Endothelial cell of umbilical vein (primary cell): Measurements from ENCODE around the gene MEGF11. TPM values are rescaled to one million over a fixed set of nuclear protein-coding genes. Genes with fewer than 3 reads are reported as not detected.

ENCODE experiments used
- BruUV-seq: library from RNA; stranded (reverse); fragments of 400-500 nt; replicated peaks from 2 replicates; lab custom pipeline; 2021; lab: Mats Ljungman, UMichigan
- CTCF ChIA-PET: fragments of 300-600, 350-600 bp; sonication (Branson Sonifier 250); formaldehyde crosslinking; loops from one replicate; lab custom pipeline; 2021; ENCODE audit warnings: antibody characterized with exemption, inconsistent platforms; lab: Charles Lee
- POLR2A ChIA-PET: fragments of 300-600, 350-600 bp; sonication (Branson Sonifier 250); formaldehyde crosslinking; loops from one replicate; lab custom pipeline; 2021; ENCODE audit warnings: antibody characterized with exemption, inconsistent platforms; lab: Charles Lee
- DNase-seq: peaks from one replicate; pipeline ENCODE4 v3.0.0-alpha.2; 2011; ENCODE audit warnings: low read depth, low spot score
- FAIRE-seq: peaks from 2 replicates; lab custom pipeline; 2011; peaks lifted over from hg19 to GRCh38; lab: Jason Lieb, UNC
- H2AFZ ChIP-seq: 2 replicates; pipeline ENCODE4 v1.6.0; 2012; ENCODE audit warnings: low read depth, low read length, control low read depth, inconsistent platforms
- H3K27ac ChIP-seq: 2 replicates; pipeline ENCODE4 v1.5.1; 2011; ENCODE audit warnings: low read depth, mild to moderate bottlenecking, control low read depth, low read length, moderate library complexity; ENCODE audit not compliant: insufficient read depth
- H3K27me3 ChIP-seq, 2 experiments: 2 replicates each; pipeline versions ENCODE4 v1.6.0 to v1.6.1; 2011; ENCODE audit warnings: low read length in 2 of 2, mixed read lengths in 1 of 2; ENCODE audit not compliant: control insufficient read depth in 2 of 2, insufficient read depth in 2 of 2
- H3K36me3 ChIP-seq, 2 experiments: 2 replicates in 1 of 2; 3 replicates in 1 of 2; pipeline ENCODE4 v1.5.1; 2011; ENCODE audit warnings: low read length in 2 of 2, mild to moderate bottlenecking in 1 of 2, moderate library complexity in 1 of 2; ENCODE audit not compliant: control insufficient read depth in 2 of 2, insufficient read depth in 2 of 2; ENCODE audit errors: extremely low read depth in 1 of 2
- H3K4me1 ChIP-seq: 3 replicates; pipeline ENCODE4 v1.5.1; 2011; ENCODE audit warnings: mild to moderate bottlenecking, low read length; ENCODE audit not compliant: control insufficient read depth, insufficient read depth; ENCODE audit errors: extremely low read depth
- H3K4me2 ChIP-seq: 2 replicates; pipeline ENCODE4 v1.6.1; 2011; ENCODE audit warnings: low read length, control low read depth, mixed read lengths; ENCODE audit not compliant: insufficient read depth
- H3K4me3 ChIP-seq, 3 experiments: fragments of 200-600 bp in 1 of 3; sonication (generic), shearing (Covaris generic) in 1 of 3; replicated peaks in 1 of 3; 2 replicates each; pipeline ENCODE4 v1.5.1; 2011 to 2016; ENCODE audit warnings: control low read depth in 3 of 3, low read length in 3 of 3, mild to moderate bottlenecking in 2 of 3, inconsistent platforms in 1 of 3, low read depth in 1 of 3, moderate library complexity in 1 of 3; ENCODE audit not compliant: insufficient read depth in 1 of 3
- H3K79me2 ChIP-seq: 2 replicates; pipeline ENCODE4 v1.6.0; 2012; ENCODE audit warnings: low read length, inconsistent platforms; ENCODE audit not compliant: control insufficient read depth, insufficient read depth
- H3K9ac ChIP-seq: replicated peaks from 2 replicates; pipeline ENCODE3; 2011; ENCODE audit warnings: low read length, control low read depth; ENCODE audit not compliant: insufficient read depth; ENCODE audit errors: extremely low read depth
- H3K9me1 ChIP-seq: replicated peaks from 3 replicates; pipeline ENCODE4 v1.6.0; 2011; ENCODE audit warnings: mild to moderate bottlenecking, low read length; ENCODE audit not compliant: control insufficient read depth, insufficient read depth; ENCODE audit errors: extremely low read depth
- H3K9me3 ChIP-seq: replicated peaks from 2 replicates; pipeline ENCODE4 v1.5.1; 2012; ENCODE audit warnings: low read length, inconsistent platforms; ENCODE audit not compliant: control insufficient read depth, insufficient read depth
- H4K20me1 ChIP-seq: replicated peaks from 2 replicates; pipeline ENCODE3; 2011; ENCODE audit warnings: mild to moderate bottlenecking, low read length; ENCODE audit not compliant: control insufficient read depth, insufficient read depth; ENCODE audit errors: extremely low read depth
- EZH2 ChIP-seq: IDR thresholded peaks from 2 replicates; pipeline ENCODE4 v1.6.1; 2012; ENCODE audit warnings: borderline replicate concordance, low read depth, mild to moderate bottlenecking, moderate library complexity, low read length, inconsistent platforms; ENCODE audit not compliant: severe bottlenecking
- FOS ChIP-seq: IDR thresholded peaks from 2 replicates; pipeline ENCODE4 v1.6.1; 2011; ENCODE audit warnings: mild to moderate bottlenecking, low read length, moderate library complexity, borderline replicate concordance; ENCODE audit not compliant: insufficient read depth
- GATA2 ChIP-seq: IDR thresholded peaks from 2 replicates; pipeline ENCODE4 v1.7.0; 2011; ENCODE audit warnings: low read depth, mild to moderate bottlenecking, moderate library complexity, mixed read lengths, low read length; ENCODE audit not compliant: insufficient read length, insufficient read depth
- JUN ChIP-seq: IDR thresholded peaks from 2 replicates; pipeline ENCODE4 v1.6.1; 2011; ENCODE audit warnings: borderline replicate concordance, low read depth; ENCODE audit not compliant: insufficient read length, insufficient read depth
- MAX ChIP-seq: IDR thresholded peaks from 2 replicates; pipeline ENCODE4 v1.6.1; 2011; ENCODE audit not compliant: insufficient read depth, insufficient read length
- MYC ChIP-seq: IDR thresholded peaks from one replicate; pipeline ENCODE4 v1.6.1; 2011; ENCODE audit warnings: mild to moderate bottlenecking, low read depth, low read length
- POLR2A ChIP-seq: IDR thresholded peaks from 2 replicates; pipeline ENCODE4 v1.6.1; 2012; ENCODE audit warnings: low read depth, mild to moderate bottlenecking, control low read depth, low read length
- POLR2AphosphoS5 ChIP-seq: IDR thresholded peaks from 2 replicates; pipeline ENCODE4 v1.6.1; 2012; ENCODE audit warnings: low read depth, mild to moderate bottlenecking, control low read depth, low read length, moderate library complexity; ENCODE audit not compliant: insufficient read depth
- dilution Hi-C: fragments of 300-500 bp; cut with MboI; formaldehyde crosslinking; loops from one replicate; pipeline ENCODE4 v1.15.0; 2019; ENCODE audit warnings: low sequenced_read_pairs; ENCODE audit not compliant: extremely low pct_ligation_motif_present
- intact Hi-C: fragments of 100-400 bp; cut with micrococcal nuclease; formaldehyde crosslinking; loops from one replicate; pipeline ENCODE4 v1.10.0; 2022
- polyA plus RNA-seq, 4 experiments: library from polyadenylated mRNA; depleted of rRNA in 3 of 4; stranded (reverse) in 3 of 4; unstranded in 1 of 4; fragments of >200 nt; gene quantifications; 2 replicates each; pipeline versions ENCODE4 v1.2.1 to v1.2.3, GENCODE V29; 2011 to 2012; ENCODE audit warnings: missing spikeins in 1 of 4
- total RNA-seq: library from RNA; stranded (reverse); gene quantifications from 2 replicates; pipeline ENCODE4 v1.2.3, GENCODE V29; 2021
- TF ChIP-seq, protein P1 (sequence below), 2 donors: IDR thresholded peaks; 1 replicate in 1 of 2; 2 replicates in 1 of 2; pipeline ENCODE4 v1.5.1; 2011; ENCODE audit warnings: low read length in 2 of 2, mild to moderate bottlenecking in 2 of 2, moderate library complexity in 2 of 2, control low read depth in 1 of 2, inconsistent platforms in 1 of 2, low read depth in 1 of 2; ENCODE audit not compliant: insufficient read depth in 1 of 2; ENCODE audit errors: extremely low read depth in 1 of 2

The MEGF11 gene
- total and polyA plus RNA-seq, 2 donors (not counting 3 experiments of a cell fraction or from before 2014, with no cell fraction given): not detected

DNA sequence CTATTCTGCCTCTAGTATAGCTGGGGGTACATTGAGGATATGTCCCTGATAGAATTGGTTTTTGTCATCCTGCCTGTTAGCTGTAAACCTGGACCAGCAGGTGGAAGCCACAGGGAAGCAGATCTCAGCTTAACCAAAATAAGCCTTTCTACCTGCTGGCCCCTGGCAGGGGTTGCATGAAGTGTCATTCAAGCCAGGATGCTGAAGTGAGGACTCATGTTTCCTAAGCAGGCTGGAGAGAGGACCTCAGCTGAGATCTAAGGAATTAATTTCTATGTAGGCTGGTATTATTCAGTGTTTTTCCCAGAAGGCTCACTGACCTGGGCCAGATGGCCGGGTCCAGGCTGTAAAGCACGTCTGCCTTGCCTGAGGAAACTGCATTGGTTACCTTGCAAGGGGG lies 128.9 kb downstream of the MEGF11 start:
- intact Hi-C loops: no loop called here
- CTCF ChIA-PET: no interaction called here
- H3K9me1 ChIP-seq: no peaks in the 10 kb centered on the region

DNA sequence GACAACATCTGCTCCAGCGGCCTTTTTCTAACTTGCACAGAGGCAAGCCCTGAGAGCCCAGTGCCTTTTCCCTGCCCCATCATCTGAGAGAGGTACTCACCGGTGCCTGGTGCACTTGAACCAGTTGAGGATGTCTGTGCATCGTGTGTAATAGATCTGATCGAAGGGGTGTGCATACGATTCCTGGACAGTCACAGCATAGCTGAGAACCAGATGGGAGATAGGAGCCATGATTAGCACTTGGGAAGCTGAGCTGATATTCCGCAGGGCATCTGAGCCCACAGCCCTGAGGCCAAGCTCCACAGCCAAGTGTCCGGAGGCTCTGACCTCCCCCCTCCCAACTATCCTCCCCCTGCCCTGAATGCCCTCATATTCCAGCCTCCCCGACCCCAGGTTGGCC lies 129.8 kb downstream of the MEGF11 start:
- Histone ChIP-seq H3K79me2 (no peaks in the 10 kb centered on the region), H4K20me1 (no peaks in the 10 kb centered on the region), H3K9me3 (no peaks in the 10 kb centered on the region), H3K9me1 (no peaks in the 10 kb centered on the region), H3K4me2 (no peak overlapping the region), H3K27ac (no peak overlapping the region), H3K36me3 (no peaks in the 10 kb centered on the region), H3K9ac (no peak overlapping the region), H2AFZ (no peak overlapping the region), H3K27me3 (peaks cover 7 to 12% of the 10 kb centered on the region in 2 experiments), H3K4me3 (no peak overlapping the region), H3K4me1 (no peaks in the 10 kb centered on the region)
- no peak for TF ChIP-seq POLR2A
- TF ChIP-seq POLR2AphosphoS5: no peak
- TF ChIP-seq GATA2: no peak
- TF ChIP-seq, protein P1, sequence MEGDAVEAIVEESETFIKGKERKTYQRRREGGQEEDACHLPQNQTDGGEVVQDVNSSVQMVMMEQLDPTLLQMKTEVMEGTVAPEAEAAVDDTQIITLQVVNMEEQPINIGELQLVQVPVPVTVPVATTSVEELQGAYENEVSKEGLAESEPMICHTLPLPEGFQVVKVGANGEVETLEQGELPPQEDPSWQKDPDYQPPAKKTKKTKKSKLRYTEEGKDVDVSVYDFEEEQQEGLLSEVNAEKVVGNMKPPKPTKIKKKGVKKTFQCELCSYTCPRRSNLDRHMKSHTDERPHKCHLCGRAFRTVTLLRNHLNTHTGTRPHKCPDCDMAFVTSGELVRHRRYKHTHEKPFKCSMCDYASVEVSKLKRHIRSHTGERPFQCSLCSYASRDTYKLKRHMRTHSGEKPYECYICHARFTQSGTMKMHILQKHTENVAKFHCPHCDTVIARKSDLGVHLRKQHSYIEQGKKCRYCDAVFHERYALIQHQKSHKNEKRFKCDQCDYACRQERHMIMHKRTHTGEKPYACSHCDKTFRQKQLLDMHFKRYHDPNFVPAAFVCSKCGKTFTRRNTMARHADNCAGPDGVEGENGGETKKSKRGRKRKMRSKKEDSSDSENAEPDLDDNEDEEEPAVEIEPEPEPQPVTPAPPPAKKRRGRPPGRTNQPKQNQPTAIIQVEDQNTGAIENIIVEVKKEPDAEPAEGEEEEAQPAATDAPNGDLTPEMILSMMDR (IDR thresholded peaks at IDR 0.05; ENCODE audit: extremely low read depth in 1 of 2, insufficient read depth in 1 of 2, low read depth in 1 of 2, low read length in 2 of 2): no peak
- TF ChIP-seq MAX: no peak
- TF ChIP-seq MYC: no peak
- no peak for TF ChIP-seq JUN
- no peak for TF ChIP-seq FOS
- no peak for TF ChIP-seq EZH2
- intact Hi-C loops (no loop called here), dilution Hi-C loops (no loop called here)
- ChIA-PET CTCF (no interaction called here), POLR2A (no interaction called here)
- BruUV-seq: no TSS peak
- DNase-seq (no peak), FAIRE-seq (no peak)

More for the DNA sequence above, 128.9 kb downstream of the MEGF11 start:
- no peak for DNase-seq
- Histone ChIP-seq H3K79me2 (no peaks in the 10 kb centered on the region), H3K9me3 (no peaks in the 10 kb centered on the region), H2AFZ (no peak overlapping the region), H3K4me1 (no peaks in the 10 kb centered on the region), H3K9ac (no peak overlapping the region), H3K36me3 (no peaks in the 10 kb centered on the region), H3K27me3 (peaks cover 7 to 12% of the 10 kb centered on the region in 2 experiments), H3K27ac (no peak overlapping the region), H3K4me3 (no peak overlapping the region), H4K20me1 (no peaks in the 10 kb centered on the region), H3K4me2 (no peak overlapping the region)
- POLR2A ChIA-PET: no interaction called here
- TF ChIP-seq POLR2A: no peak
- no peak for FAIRE-seq
- dilution Hi-C loops: no loop called here
- BruUV-seq: no TSS peak
